ENCODE measurements around the gene CPT2. TPM values are rescaled to one million over a fixed set of nuclear protein-coding genes. Genes with fewer than 3 reads are reported as not detected.

Gene CPT2
- total and polyA plus RNA-seq, 2 of the 13 experiments (the other 11 are each of a cell fraction or from before 2014, with no cell fraction given) = 12.6 to 14.6 TPM

GRCh38 chr1:53176452-53177208, 20.0 kb upstream of the CPT2 start (continued):
- TF ChIP-seq MAFF (IDR thresholded peaks at IDR 0.05; ENCODE audit: low read depth, low read length) (no peak), KLF9 (CRISPR knock-in tag; IDR thresholded peaks at IDR 0.05; ENCODE audit: low read depth) (no peak), FLYWCH1 (CRISPR knock-in tag; IDR thresholded peaks at IDR 0.05) (no peak), NBN (conservative IDR thresholded peaks at IDR 0.05) (no peak), ZNF557 (CRISPR knock-in tag; IDR thresholded peaks at IDR 0.05) (no peak), PRDM15 (CRISPR knock-in tag; IDR thresholded peaks at IDR 0.05) (no peak), CEBPG (CRISPR knock-in tag; IDR thresholded peaks at IDR 0.05) (no peak; the same call in 1 of the 2 replicates), AFF4 (CRISPR knock-in tag; IDR thresholded peaks at IDR 0.05) (no peak), IRF2 (CRISPR knock-in tag; IDR thresholded peaks at IDR 0.05) (no peak; the same call in 1 of the 2 replicates), NPAS2 (CRISPR knock-in tag; IDR thresholded peaks at IDR 0.05; ENCODE audit: borderline replicate concordance) (no peak), ZNF501 (CRISPR knock-in tag; IDR thresholded peaks at IDR 0.05) (peak; percentile 86; the same call in 1 of the 2 replicates), ZNF781 (CRISPR knock-in tag; IDR thresholded peaks at IDR 0.05; ENCODE audit: borderline replicate concordance, not compliant biosample characterization) (no peak), ZNF605 (CRISPR knock-in tag; IDR thresholded peaks at IDR 0.05) (no peak), YEATS4 (CRISPR knock-in tag; IDR thresholded peaks at IDR 0.05; ENCODE audit: borderline replicate concordance) (no peak), ZKSCAN5 (CRISPR knock-in tag; IDR thresholded peaks at IDR 0.05) (no peak), FIP1L1 (IDR thresholded peaks at IDR 0.05; ENCODE audit: borderline replicate concordance, insufficient read depth, low read depth, low read length) (no peak), HOXA5 (CRISPR knock-in tag; IDR thresholded peaks at IDR 0.05) (no peak), ZNF800 (CRISPR knock-in tag; IDR thresholded peaks at IDR 0.05) (no peak), ZNF816 (CRISPR knock-in tag; IDR thresholded peaks at IDR 0.05; ENCODE audit: borderline replicate concordance) (no peak), ZNF124 (CRISPR knock-in tag; IDR thresholded peaks at IDR 0.05) (no peak)
- TF ChIP-seq, protein P1, sequence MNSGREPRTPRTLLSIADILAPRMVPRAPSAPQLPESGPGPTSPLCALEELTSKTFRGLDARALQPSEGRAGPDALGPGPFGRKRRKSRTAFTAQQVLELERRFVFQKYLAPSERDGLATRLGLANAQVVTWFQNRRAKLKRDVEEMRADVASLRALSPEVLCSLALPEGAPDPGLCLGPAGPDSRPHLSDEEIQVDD (CRISPR knock-in tag; IDR thresholded peaks at IDR 0.05; ENCODE audit: borderline replicate concordance) = no peak
